ENCODE data around the gene CLMN. TPM values are rescaled to one million over a fixed set of nuclear protein-coding genes. Genes with fewer than 3 reads are reported as not detected.

CLMN gene
- total and polyA plus RNA-seq, 2 of the 8 experiments (the other 6 are each of a cell fraction or from before 2014, with no cell fraction given), result 1.6 to 8.2 TPM

- TF ChIP-seq EP300 (IDR thresholded peaks at IDR 0.05; ENCODE audit: borderline replicate concordance in 1 of 2, low read depth in 2 of 2, low read length in 2 of 2) (no peak), RBBP5 (IDR thresholded peaks at IDR 0.05; ENCODE audit: borderline replicate concordance, low read depth, low read length) (no peak), TAF1 (IDR thresholded peaks at IDR 0.05; ENCODE audit: low read depth, low read length) (no peak), ATF3 (IDR thresholded peaks at IDR 0.05; ENCODE audit: insufficient read depth, low read depth, low read length) (no peak), CHD7 (IDR thresholded peaks at IDR 0.05; ENCODE audit: insufficient replicate concordance, low read length) (no peak), GTF2F1 (IDR thresholded peaks at IDR 0.05; ENCODE audit: borderline replicate concordance, low read depth, low read length) (no peak)
Measured at GRCh38 chr14:95151561-95151960, 168.1 kb downstream of the CLMN start (continued).

Data from H1 (cell line).